ENCODE measurements around the gene DDX55. TPM values are rescaled to one million over a fixed set of nuclear protein-coding genes. Genes with fewer than 3 reads are reported as not detected.
"Not testable (repeated sequence)": the region's sequence is repeated elsewhere in the genome, so short reads cannot be mapped to it uniquely, and the experiment has no call there.

DDX55 gene, protein sequence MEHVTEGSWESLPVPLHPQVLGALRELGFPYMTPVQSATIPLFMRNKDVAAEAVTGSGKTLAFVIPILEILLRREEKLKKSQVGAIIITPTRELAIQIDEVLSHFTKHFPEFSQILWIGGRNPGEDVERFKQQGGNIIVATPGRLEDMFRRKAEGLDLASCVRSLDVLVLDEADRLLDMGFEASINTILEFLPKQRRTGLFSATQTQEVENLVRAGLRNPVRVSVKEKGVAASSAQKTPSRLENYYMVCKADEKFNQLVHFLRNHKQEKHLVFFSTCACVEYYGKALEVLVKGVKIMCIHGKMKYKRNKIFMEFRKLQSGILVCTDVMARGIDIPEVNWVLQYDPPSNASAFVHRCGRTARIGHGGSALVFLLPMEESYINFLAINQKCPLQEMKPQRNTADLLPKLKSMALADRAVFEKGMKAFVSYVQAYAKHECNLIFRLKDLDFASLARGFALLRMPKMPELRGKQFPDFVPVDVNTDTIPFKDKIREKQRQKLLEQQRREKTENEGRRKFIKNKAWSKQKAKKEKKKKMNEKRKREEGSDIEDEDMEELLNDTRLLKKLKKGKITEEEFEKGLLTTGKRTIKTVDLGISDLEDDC
- total RNA-seq: 22.6 TPM

- ATAC-seq (peak; percentile 98), DNase-seq (ENCODE audit: low spot score) (peak; percentile 88)
- intact Hi-C loops (cut with DNase I): no loop called here
Observed at GRCh38 chr12:123601602-123602489, at the start of gene DDX55. Gene DDX55 (plus strand): TSS chr12:123602099. CDS start chr12:123602149, 50 bp downstream.

- ATAC-seq; intact Hi-C loops (cut with DNase I); DNase-seq (ENCODE audit: low spot score): not testable (repeated sequence)
Observed at GRCh38 chr12:123554136-123554535, 47.8 kb upstream of the DDX55 start.

GRCh38 chr12:123554843-123555242, 47.1 kb upstream of the DDX55 start:
- intact Hi-C loops (cut with DNase I); DNase-seq (ENCODE audit: low spot score); ATAC-seq: not testable (repeated sequence)

DNA sequence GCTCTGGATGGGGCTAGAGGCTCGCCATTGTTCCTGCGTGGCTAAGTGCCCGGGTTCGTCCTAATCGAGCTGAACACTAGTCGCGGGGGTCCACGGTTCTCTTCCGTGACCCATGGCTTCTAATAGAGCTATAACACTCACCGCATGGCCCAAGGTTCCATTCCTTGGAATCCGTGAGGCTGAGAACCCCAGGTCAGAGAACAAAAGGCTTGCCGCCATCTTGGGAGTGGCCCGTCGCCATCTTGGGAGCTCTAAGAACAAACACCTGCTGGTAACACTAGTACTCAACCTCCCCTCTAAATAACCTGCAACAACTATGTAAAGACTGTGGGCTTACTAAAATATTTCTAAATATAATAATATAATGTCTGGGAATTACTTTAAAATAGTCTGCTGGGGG, 43.4 kb upstream of the DDX55 start:
- intact Hi-C loops (cut with DNase I); ATAC-seq; DNase-seq (ENCODE audit: low spot score): not testable (repeated sequence)

DNA sequence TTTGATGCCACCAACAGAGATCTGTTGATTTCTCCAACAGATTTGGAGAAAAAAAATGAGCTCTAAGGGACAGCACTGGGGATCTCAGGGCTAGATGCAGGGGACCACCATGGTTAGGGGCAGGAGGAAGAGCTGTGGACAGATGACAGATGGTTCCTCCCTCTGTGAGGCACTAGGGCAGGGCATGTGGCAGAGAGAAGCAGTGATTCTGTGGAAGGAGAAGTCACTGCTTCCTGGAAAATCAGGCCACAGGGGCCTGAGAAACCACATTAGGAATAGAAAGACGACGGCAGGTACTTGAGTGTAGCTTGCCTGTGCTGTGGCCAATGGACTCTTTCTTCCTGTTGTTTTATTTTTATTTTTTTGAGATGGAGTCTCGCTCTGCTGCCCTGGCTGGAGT, 42.4 kb upstream of the DDX55 start:
- no peak for DNase-seq (ENCODE audit: low spot score)
- ATAC-seq: no peak
- intact Hi-C loops (cut with DNase I): no loop called here

DNA sequence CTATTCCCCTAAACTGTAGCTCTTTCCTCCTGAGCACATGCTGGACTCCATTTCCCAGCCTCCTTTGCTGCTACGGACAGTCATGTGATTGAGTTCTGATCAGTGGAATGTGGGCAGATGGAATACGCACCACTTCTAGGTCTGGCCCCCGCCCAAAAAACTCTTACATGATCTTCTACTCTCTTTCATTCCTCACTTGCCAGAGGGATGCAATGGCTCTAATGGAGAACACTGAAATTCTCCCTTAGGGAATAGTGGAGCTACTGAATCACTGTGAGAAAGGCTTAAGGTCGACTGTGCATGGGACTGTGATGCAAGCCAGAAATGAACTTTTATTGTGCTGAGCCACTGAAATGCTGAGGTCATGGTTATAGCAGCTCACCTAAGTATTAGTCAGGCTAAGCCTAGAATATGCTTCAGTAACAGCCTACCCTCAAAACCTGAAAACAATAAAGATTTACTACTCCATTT, 30.5 kb upstream of the DDX55 start:
- intact Hi-C loops (cut with DNase I): no loop called here
- DNase-seq (ENCODE audit: low spot score) (peak; percentile 66), ATAC-seq (peak; percentile 89)

DNA sequence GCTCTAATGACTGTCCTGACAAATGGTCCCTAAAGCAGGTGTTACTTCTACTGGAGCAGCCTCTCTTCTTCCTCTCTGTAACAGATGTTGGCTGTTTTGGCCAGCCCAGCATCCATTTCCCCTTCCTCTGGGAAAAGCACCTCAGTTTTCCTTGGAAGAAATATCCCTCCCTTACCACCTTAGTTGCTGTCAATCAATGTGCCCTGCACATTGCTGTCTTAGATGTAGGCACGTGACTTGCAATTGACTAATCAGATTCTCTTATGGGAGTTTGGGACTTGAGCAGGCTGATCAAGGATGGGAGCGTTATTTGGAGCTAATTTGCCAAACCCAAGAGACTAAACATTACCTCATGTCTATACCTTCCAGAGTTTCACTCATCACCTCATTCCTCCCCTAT, 29.5 kb upstream of the DDX55 start:
- ATAC-seq (no peak), DNase-seq (ENCODE audit: low spot score) (no peak)
- intact Hi-C loops (cut with DNase I): no loop called here

DNA sequence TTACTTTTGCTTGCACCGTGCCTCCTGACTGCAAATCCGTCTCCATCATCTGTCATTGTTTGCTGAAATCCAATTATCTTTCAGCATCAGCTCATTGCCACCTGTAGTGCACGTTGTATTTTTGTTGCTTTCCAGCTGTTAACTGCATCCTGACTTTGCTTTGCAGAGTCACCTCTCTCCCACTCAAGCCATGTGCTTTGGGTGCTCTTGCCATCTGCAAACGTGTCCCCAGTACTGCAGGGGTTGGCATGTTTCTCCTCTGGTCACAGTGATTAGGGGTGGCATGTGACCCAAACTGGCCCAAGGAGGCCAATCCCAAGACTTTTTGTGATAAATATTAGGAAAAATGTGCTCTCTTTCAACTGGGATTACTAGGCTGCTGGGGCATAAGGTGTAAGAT, 28.0 kb upstream of the DDX55 start:
- DNase-seq (ENCODE audit: low spot score): no peak
- ATAC-seq: no peak
- intact Hi-C loops (cut with DNase I): no loop called here

GRCh38 chr12:123576611-123577010, 25.3 kb upstream of the DDX55 start:
- intact Hi-C loops (cut with DNase I): no loop called here
- ATAC-seq: no peak
- DNase-seq (ENCODE audit: low spot score): no peak

GRCh38 chr12:123578243-123578642, 23.7 kb upstream of the DDX55 start:
- DNase-seq (ENCODE audit: low spot score) (no peak), ATAC-seq (no peak)
- intact Hi-C loops (cut with DNase I): no loop called here

DNA sequence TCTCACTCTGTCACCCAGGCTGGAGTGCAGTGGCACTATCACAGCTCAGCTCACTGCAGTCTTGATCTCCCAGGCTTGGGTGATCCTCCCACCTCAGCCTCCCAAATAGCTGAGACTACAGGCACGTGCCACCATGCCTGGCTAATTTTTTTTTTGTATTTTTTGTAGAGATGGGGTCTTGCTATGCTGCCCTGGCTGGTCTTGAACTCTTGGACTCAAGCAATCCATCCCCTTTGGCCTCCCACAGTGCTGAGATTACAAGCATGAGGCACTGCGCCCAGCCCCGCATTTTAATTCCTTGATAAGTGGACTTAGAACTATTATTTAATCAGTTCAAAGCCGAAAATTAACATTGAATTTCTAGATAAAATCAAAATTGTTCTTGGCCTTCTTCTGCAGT, 23.1 kb upstream of the DDX55 start:
- ATAC-seq; intact Hi-C loops (cut with DNase I); DNase-seq (ENCODE audit: low spot score): not testable (repeated sequence)

DNA sequence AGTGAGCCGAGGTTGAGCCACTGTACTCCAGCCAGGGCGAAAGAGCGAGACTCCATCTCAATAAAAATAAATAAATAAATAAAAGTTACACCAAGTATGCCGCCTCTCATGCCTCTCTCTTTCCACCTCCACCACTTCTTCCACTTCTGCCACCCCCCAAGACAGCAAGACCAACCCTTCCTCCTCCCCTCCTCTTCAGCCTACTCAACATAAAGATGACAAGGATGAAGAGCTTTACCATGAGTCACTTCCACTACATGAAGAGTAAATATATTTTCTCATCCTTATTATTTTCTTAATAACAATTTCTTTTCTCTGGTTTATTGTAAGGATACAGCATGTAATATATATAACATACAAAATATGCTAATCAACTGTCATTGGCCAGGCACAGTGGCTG, 21.1 kb upstream of the DDX55 start:
- DNase-seq (ENCODE audit: low spot score) (no peak), ATAC-seq (no peak)
- intact Hi-C loops (cut with DNase I): no loop called here

DNA sequence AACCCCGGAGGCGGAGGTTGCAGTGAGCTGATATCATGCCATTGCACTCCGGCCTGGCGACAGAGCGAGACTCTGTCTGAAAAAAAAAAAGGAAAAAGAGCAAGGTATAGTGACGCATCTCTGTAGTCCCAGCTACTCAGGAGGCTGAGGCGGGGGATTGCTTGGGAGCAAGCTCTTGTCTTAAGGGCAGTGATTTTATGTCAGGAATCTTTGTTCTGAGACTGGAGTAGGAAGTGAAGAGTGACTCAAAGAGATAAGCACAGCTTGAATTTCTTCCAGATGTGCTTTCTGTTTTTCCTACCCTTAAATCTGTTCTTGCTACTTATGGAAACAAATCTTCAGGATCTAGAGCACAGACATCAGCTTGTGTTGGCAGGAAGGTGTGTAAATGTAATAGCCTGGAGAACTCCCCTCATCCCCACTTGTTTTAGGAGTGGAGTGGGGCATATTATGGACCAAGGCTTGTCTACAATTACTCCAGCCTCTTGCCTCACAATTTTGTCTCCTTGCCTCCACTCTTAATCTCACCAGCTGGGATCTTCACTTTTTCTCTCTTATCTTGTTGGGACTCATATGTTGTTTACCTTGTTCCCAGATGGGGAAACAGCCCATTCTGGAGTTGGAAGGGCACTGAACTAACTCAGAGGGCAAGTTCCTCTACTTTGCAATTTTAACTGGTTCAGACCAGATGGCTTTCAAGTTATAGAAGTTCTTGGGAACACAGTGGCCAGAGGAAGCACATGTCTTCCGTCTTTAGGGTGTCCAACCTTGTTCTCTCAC, 10.0 kb upstream of the DDX55 start:
- intact Hi-C loops (cut with DNase I): no loop called here
- DNase-seq (ENCODE audit: low spot score): no peak
- ATAC-seq: no peak

GRCh38 chr12:123595729-123596128, 6.2 kb upstream of the DDX55 start:
- DNase-seq (ENCODE audit: low spot score) (no peak), ATAC-seq (no peak)
- intact Hi-C loops (cut with DNase I): no loop called here

- DNase-seq (ENCODE audit: low spot score): no peak
- ATAC-seq: no peak
- intact Hi-C loops (cut with DNase I): no loop called here
Observed at GRCh38 chr12:123597100-123597499, 4.8 kb upstream of the DDX55 start.

GRCh38 chr12:123598522-123598921, 3.4 kb upstream of the DDX55 start:
- ATAC-seq (no peak), DNase-seq (ENCODE audit: low spot score) (no peak)
- intact Hi-C loops (cut with DNase I): no loop called here

DNA sequence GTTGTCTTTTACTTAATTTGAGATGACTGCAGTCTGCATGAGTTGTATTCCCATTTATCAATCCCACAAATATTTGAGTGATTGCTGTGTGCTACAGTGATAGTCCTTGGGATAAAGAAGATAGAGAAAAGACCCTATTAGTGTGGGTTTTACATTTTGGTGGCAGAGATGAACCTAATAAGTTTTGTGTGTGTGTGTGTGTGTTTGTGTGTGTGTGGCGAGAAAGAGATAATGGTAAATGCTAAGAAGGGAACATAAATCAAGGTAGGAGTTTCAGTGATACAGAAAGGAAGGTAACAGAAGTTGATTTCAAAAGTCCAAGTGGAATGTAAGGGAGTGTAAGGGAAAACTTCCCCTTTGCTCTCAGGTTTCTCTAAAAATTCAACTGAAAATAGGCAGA, 2.6 kb upstream of the DDX55 start:
- intact Hi-C loops (cut with DNase I): no loop called here
- DNase-seq (ENCODE audit: low spot score) (no peak), ATAC-seq (no peak)

GRCh38 chr12:123599721-123600120, 2.2 kb upstream of the DDX55 start:
- no peak for ATAC-seq
- intact Hi-C loops (cut with DNase I): no loop called here
- no peak for DNase-seq (ENCODE audit: low spot score)

Measured in sciatic nerve (tissue), 2 donors.